ENCODE data around the gene RNF40.

- TF ChIP-seq CTCF (IDR thresholded peaks at IDR 0.05; ENCODE audit: borderline replicate concordance, extremely low read depth, low read length, poor library complexity, severe bottlenecking), result no peak
- TF ChIP-seq EZH2 (IDR thresholded peaks at IDR 0.05; ENCODE audit: borderline replicate concordance, low read depth, low read length, severe bottlenecking), result no peak
These were observed 40.8 kb downstream of the RNF40 start for GRCh38 chr16:30802936-30803335.
